ENCODE data around the gene CCL26.
"Not testable (repeated sequence)": the region's sequence is repeated elsewhere in the genome, so short reads cannot be mapped to it uniquely, and the experiment has no call there.

The CCL26 gene

GRCh38 chr7:75772081-75773077 lies at the start of gene CCL26:
Gene CCL26 (minus strand): TSS chr7:75772211. CDS start chr7:75772176, 35 bp downstream.
- DNase-seq, result no peak

GRCh38 chr7:75820688-75821087 lies 48.7 kb upstream of the CCL26 start:
- no peak for DNase-seq

GRCh38 chr7:75819711-75820110 lies 47.7 kb upstream of the CCL26 start:
- DNase-seq, result no peak

- DNase-seq, result no peak
Observed at GRCh38 chr7:75818472-75818871, 46.5 kb upstream of the CCL26 start.

- DNase-seq, result no peak
Observed at GRCh38 chr7:75817116-75817515, 45.1 kb upstream of the CCL26 start.

- DNase-seq, result peak; percentile 83
Observed at GRCh38 chr7:75815418-75816064, 43.5 kb upstream of the CCL26 start.

- DNase-seq, result no peak
Observed at GRCh38 chr7:75814407-75814947, 42.5 kb upstream of the CCL26 start.

- DNase-seq, result no peak
Observed at GRCh38 chr7:75813781-75814236, 41.8 kb upstream of the CCL26 start, which contains the start of gene CCL24. Gene CCL24 (minus strand): TSS chr7:75813806. CDS start chr7:75813715, 91 bp downstream.

GRCh38 chr7:75813084-75813483 lies 41.1 kb upstream of the CCL26 start:
- DNase-seq, result no peak

- no peak for DNase-seq
Observed at GRCh38 chr7:75811894-75812678, 40.1 kb upstream of the CCL26 start.

GRCh38 chr7:75809396-75809795 lies 37.4 kb upstream of the CCL26 start:
- DNase-seq, result no peak

- peak; percentile 62 for DNase-seq
Observed at GRCh38 chr7:75808106-75808505, 36.1 kb upstream of the CCL26 start.

GRCh38 chr7:75807452-75807851 lies 35.4 kb upstream of the CCL26 start:
- no peak for DNase-seq

GRCh38 chr7:75806560-75807307 lies 34.7 kb upstream of the CCL26 start:
- no peak for DNase-seq

GRCh38 chr7:75804705-75805104 lies 32.7 kb upstream of the CCL26 start:
- no peak for DNase-seq

GRCh38 chr7:75804004-75804403 lies 32.0 kb upstream of the CCL26 start:
- no peak for DNase-seq

GRCh38 chr7:75802552-75802821 lies 30.5 kb upstream of the CCL26 start:
- no peak for DNase-seq

GRCh38 chr7:75798770-75799169 lies 26.8 kb upstream of the CCL26 start:
- DNase-seq, result no peak

- no peak for DNase-seq
Observed at GRCh38 chr7:75796420-75796819, 24.4 kb upstream of the CCL26 start.

- no peak for DNase-seq
Observed at GRCh38 chr7:75795831-75796285, 23.8 kb upstream of the CCL26 start.

- no peak for DNase-seq
Observed at GRCh38 chr7:75793676-75794075, 21.7 kb upstream of the CCL26 start.

- not testable (repeated sequence) for DNase-seq
Observed at GRCh38 chr7:75792567-75792966, 20.6 kb upstream of the CCL26 start.

Measured in NCI-H69 (cell line).